ENCODE results near the gene NOS1AP.
"Not testable (repeated sequence)": the region's sequence is repeated elsewhere in the genome, so short reads cannot be mapped to it uniquely, and the experiment has no call there.

NOS1AP gene

GRCh38 chr1:162351874-162352273 lies 282.4 kb downstream of the NOS1AP start:
- DNase-seq = not testable (repeated sequence)

GRCh38 chr1:162353078-162353477 lies 283.6 kb downstream of the NOS1AP start:
- DNase-seq = no peak

DNA sequence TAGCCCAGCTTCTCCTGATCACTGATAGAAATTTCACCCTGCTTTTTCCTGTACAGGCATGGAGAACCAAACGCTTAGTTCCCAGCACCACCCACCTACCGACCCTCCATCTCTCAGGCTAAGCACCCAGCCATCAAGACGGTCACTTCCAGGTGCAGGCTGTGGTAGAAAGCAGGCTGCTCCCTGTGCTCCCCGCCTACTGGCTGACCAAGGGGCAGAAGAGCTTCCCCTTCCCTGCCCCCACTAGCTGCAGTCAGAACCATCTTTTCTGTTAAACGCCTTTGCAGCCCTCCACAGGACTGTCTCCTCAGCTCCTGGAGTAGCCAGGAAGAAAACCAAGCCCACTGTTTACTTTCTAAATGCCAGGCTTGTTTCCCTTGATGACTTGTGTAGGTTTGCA lies 284.2 kb downstream of the NOS1AP start:
- no peak for DNase-seq

GRCh38 chr1:162357681-162358266 lies 288.3 kb downstream of the NOS1AP start:
- peak; percentile 27 for DNase-seq

GRCh38 chr1:162358928-162359327 lies 289.4 kb downstream of the NOS1AP start:
- DNase-seq = no peak

DNA sequence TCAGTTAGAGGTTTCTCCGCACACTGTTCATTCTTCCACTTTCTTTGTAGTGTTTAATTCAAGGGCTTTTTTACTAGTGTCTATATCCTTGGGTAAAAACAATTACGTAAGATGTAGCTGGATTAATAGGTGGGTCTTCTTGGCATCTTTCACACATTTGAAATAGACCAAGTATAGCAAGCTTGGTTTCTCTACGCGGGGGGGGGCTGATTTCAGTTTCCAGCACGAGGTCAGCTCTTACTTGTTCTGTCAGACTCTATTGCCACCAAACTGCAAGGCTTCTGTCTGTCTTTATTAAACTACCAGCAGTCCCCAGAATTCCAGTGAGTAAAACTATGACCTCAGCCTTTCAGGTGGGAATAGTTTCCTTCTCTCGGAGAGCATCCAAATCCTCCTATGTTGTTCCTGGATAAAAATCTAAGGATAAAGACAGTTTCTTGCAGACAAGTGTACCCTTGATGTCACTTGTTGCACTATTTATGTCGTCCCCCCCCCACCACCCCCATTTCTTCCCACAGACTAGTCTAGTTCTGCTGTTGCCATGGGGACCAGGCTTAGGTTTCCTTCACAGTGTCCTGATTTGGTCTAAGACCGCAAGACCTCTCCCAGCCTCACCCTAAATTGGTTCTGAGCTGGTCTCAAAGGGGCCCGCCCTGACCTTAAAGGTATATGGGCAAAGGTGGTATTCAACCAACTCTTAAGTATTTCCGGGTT lies 290.2 kb downstream of the NOS1AP start:
- no peak for DNase-seq

DNA sequence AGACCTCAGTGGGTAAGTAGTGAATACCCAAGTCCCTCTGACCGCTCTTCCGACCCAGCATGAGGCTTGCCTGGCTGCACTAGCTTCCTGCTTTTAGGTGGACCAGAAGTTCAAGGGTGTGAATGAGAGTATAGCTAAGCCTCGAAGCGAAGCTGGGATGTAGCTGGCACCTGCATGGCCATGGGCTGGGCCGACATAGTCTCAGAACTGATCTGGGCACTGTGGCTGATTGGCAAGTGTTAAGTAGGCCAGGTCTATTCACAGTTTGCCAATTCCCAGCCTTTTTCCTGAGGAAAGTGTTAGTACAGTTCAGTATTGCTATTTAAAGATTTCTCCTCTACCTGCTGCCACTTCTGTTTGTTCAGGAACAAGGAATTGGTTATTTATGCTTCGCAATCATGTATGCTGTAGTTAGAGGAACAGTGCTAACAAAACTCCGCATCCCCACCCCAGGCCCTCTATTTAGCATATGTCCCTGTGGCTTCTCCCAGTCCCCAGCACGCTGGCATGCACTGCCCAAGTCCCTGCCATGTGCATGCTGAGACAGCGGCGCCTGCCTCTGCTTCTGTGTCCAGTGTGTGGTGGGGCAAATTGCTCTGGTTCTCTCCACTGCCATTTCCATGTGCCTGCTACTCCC lies 290.9 kb downstream of the NOS1AP start:
- no peak for DNase-seq

- DNase-seq = no peak
Observed at GRCh38 chr1:162360874-162361260, 291.4 kb downstream of the NOS1AP start.

- DNase-seq = no peak
Observed at GRCh38 chr1:162361349-162361748, 291.9 kb downstream of the NOS1AP start.

GRCh38 chr1:162363823-162364222 lies 294.3 kb downstream of the NOS1AP start:
- DNase-seq = no peak

DNA sequence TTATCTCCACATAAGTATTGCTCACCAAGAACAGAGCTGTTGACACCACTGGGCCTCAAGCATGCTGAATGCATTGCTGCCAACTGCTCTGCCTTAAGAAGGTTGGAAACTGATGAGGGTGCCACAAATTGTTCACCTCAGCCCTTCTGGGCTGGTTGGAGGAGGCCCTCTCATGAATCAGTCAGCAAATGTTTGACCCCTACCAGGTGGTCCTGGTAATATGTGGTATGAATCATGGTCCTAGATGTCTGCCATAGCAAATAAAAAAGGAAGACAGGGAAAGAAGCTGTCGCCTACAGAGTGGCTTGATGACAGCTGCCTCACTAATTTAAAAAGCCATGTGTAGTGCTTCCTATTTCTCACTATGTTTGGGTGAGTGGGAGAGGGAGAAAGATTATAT lies 295.0 kb downstream of the NOS1AP start:
- no peak for DNase-seq

DNA sequence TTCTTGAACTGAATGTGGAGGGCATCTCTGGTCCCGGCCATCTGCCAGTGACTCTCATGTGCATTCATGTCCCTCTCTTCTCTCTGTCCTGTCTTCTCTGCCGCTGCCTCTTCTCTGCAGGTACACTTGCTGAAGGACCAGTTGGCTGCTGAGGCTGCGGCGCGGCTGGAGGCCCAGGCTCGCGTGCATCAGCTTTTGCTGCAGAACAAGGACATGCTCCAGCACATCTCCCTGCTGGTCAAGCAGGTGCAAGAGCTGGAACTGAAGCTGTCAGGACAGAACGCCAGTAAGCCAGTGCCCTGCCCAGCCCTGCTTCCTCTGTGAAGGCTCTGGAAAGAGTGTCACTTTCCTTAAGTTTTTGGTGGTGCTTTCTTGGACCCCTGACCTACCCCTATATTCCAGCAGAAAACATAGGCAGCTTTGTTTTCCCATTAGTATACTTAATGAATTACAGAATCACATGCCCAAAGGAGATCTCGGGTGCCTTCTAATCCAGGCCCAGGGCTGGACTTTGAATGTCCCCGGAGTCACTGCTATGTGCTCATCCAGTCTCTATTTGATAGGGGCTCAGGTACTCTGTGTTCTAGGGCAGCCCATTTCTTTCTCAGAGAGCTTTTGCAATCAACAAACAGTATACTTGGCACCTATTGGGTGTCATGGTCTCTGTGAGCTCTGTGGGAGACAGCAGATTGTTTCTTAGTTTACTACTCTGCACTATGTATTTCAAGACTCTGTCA lies 296.0 kb downstream of the NOS1AP start:
- DNase-seq = no peak

GRCh38 chr1:162366149-162366548 lies 296.7 kb downstream of the NOS1AP start:
- DNase-seq = no peak

- no peak for DNase-seq
Observed at GRCh38 chr1:162366671-162367070, 297.2 kb downstream of the NOS1AP start.

- DNase-seq = no peak
Observed at GRCh38 chr1:162367073-162367472, 297.6 kb downstream of the NOS1AP start.

DNA sequence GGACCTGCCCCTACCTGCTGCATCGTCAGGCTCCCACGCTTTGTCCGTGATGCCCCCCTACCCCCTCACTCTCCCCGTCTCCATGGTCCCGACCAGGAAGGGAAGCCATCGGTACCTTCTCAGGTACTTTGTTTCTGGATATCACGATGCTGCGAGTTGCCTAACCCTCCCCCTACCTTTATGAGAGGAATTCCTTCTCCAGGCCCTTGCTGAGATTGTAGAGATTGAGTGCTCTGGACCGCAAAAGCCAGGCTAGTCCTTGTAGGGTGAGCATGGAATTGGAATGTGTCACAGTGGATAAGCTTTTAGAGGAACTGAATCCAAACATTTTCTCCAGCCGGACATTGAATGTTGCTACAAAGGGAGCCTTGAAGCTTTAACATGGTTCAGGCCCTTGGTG lies 298.3 kb downstream of the NOS1AP start:
- no peak for DNase-seq

DNA sequence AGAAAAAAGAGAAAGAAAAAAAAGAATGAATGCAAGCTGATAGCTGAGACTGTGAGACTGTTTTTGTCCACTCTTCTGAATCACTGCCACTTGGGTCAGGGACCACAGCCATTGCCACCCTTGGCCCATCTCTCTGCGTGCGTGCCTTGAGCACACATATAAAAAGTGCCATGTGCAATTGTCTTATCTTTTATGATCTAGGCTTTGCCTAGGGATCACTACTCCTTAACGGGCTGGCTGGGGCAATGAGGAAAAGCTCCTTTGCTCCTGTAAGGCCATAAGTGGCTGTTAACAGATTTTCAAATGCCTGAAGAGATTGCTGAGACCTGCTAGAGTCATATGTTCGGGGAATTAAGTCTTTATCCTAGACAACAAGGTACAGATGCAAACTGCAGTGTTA lies 299.0 kb downstream of the NOS1AP start:
- DNase-seq = no peak

- DNase-seq = no peak
Observed at GRCh38 chr1:162369571-162369970, 300.1 kb downstream of the NOS1AP start.

GRCh38 chr1:162370161-162370560 lies 300.7 kb downstream of the NOS1AP start:
- no peak for DNase-seq

GRCh38 chr1:162370721-162371120 lies 301.2 kb downstream of the NOS1AP start:
- DNase-seq = no peak

DNA sequence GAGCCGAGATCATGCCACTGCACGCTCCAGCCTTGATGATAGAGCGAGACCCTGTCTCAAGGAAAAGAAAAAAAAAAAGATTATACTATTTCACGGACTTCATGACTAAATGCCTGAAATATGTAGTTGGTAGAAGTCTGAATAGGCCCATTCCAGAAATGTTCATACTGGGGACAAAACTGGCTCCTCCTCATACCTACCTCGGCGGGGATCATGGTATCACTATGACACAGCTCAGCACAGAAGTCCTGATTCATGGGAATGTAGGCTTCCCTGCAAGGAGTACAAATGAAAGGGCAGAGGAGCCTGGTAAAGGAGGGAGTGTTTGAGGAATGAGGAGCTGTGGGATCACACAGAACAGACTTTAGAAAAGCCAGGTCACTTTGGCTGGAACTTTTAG lies 302.1 kb downstream of the NOS1AP start:
- no peak for DNase-seq

- no peak for DNase-seq
Observed at GRCh38 chr1:162372159-162373071, 302.9 kb downstream of the NOS1AP start.

DNA sequence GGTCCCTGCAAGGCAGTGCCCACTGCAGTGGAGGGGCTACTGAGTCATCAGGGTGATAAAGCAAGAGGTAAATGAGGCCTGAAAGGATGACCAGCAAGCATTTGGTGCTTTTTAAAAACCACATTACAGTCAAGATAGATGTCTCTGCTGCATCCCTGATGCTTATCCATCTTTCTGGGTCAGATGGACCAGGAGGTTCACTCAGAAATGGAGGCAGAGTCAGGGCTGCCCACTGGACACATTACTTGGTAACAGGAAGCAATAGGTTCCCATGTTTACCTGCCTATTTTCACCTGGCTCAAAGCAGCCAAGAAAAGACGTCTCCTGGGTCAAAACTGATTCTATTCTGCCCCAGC lies 303.6 kb downstream of the NOS1AP start:
- no peak for DNase-seq

Data from SHP77 treated with DMSO at 0.1 percent for 48 hours (cell line).